DMS79 treated with DMSO at 0.1 percent for 48 hours (cell line): Measurements from ENCODE around the gene GRM7.

Experiments used
- DNase-seq: peaks from one replicate; lab custom pipeline; 2025; lab: John Stamatoyannopoulos, UW

Gene GRM7

GRCh38 chr3:7720649-7721297 lies 859.9 kb downstream of the GRM7 start:
- no peak for DNase-seq

GRCh38 chr3:7721869-7722268 lies 861.0 kb downstream of the GRM7 start:
- DNase-seq: no peak

- DNase-seq: no peak
Measured at GRCh38 chr3:7728566-7729519, 867.9 kb downstream of the GRM7 start.

GRCh38 chr3:7733933-7734332 lies 873.0 kb downstream of the GRM7 start:
- no peak for DNase-seq

GRCh38 chr3:7734456-7734855 lies 873.5 kb downstream of the GRM7 start:
- no peak for DNase-seq

GRCh38 chr3:7737263-7737662 lies 876.3 kb downstream of the GRM7 start:
- DNase-seq: no peak

- no peak for DNase-seq
Measured at GRCh38 chr3:7739754-7740153, 878.8 kb downstream of the GRM7 start.

- no peak for DNase-seq
Measured at GRCh38 chr3:7740458-7740857, 879.5 kb downstream of the GRM7 start.

- no peak for DNase-seq
Measured at GRCh38 chr3:7744850-7745249, 883.9 kb downstream of the GRM7 start.

- no peak for DNase-seq
Measured at GRCh38 chr3:7745711-7746110, 884.8 kb downstream of the GRM7 start.

- DNase-seq: no peak
Measured at GRCh38 chr3:7749931-7750695, 889.2 kb downstream of the GRM7 start.

- no peak for DNase-seq
Measured at GRCh38 chr3:7752005-7752404, 891.1 kb downstream of the GRM7 start.

GRCh38 chr3:7754653-7755441 lies 893.9 kb downstream of the GRM7 start:
- no peak for DNase-seq

- DNase-seq: no peak
Measured at GRCh38 chr3:7759630-7760029, 898.7 kb downstream of the GRM7 start.

GRCh38 chr3:7760718-7761117 lies 899.8 kb downstream of the GRM7 start:
- DNase-seq: no peak

- no peak for DNase-seq
Measured at GRCh38 chr3:7764115-7764514, 903.2 kb downstream of the GRM7 start.

GRCh38 chr3:7766530-7766929 lies 905.6 kb downstream of the GRM7 start:
- DNase-seq: no peak

GRCh38 chr3:7779331-7779730 lies 918.4 kb downstream of the GRM7 start:
- no peak for DNase-seq

- DNase-seq: no peak
Measured at GRCh38 chr3:7781395-7781794, 920.5 kb downstream of the GRM7 start.

GRCh38 chr3:7787871-7788828 lies 927.2 kb downstream of the GRM7 start:
- DNase-seq: no peak

- DNase-seq: no peak
Measured at GRCh38 chr3:7788881-7789280, 928.0 kb downstream of the GRM7 start.
